GM19023 (cell line): ENCODE measurements around the gene ZNF541.

Experiments used
- ATAC-seq: cut with Tn5 transposase; IDR thresholded peaks from one replicate; pipeline ENCODE4 v1.9.1; 2021; ENCODE audit warnings: mild to moderate bottlenecking, moderate library complexity; ENCODE audit not compliant: unreplicated experiment

Gene ZNF541

DNA sequence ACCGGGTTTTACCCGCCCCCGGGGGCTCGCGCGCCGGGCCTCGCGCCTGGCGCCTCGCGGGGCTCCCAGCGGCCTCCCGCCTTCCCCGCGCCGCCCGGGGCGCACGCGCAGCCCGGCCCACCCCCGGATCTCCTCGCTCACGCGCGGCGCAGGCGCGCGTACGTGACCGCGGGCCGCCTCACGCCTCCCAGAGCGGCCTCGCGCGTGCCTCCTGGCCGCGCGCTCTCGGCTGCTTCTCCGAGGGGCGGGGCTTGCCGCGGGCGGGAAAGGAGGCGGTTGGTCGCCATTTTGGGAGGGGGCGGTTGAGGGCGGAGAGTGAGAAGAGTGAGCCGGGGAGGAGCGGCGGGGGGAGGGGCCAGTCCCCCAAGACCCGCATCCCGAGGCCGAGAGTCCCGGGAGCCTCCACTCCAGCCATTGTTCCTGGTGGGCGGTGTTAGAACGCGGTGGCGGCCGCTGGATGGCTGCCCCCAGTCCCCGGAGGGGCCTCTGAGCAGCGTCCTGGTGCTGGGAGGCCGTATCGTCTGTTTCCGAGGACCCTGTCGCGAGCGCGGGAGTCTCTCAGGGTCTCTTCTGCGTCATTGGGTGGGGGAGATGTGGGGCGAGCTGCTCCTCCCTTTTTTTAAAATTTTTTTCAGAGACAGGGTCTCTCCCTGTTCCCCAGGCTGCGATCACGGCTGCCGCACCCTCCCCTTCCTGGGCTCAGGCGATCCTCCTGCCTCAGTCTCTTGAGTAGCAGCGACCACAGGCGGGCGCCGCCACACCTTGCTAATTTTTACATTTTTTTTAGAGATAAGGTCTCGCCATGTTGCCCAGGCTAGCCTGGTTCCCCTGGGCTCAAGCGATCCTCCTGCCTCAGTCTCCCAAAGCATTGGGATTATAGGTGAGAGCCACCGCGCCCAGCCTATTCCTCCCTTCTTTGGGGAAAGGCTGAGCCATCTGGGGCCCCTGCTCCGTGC, at the start of gene ZNF541:
Gene ZNF541 (minus strand): TSS at position 78 of the 956 bp plus-strand sequence. CDS start 17,292 bp downstream, outside the sequence.
- ATAC-seq = no peak

GRCh38 chr19:47619763-47620162, 46.8 kb upstream of the ZNF541 start:
- ATAC-seq = no peak

- no peak for ATAC-seq
These were observed 45.8 kb upstream of the ZNF541 start for GRCh38 chr19:47618771-47619170.

- ATAC-seq = no peak
These were observed 42.8 kb upstream of the ZNF541 start for GRCh38 chr19:47615714-47616113.

DNA sequence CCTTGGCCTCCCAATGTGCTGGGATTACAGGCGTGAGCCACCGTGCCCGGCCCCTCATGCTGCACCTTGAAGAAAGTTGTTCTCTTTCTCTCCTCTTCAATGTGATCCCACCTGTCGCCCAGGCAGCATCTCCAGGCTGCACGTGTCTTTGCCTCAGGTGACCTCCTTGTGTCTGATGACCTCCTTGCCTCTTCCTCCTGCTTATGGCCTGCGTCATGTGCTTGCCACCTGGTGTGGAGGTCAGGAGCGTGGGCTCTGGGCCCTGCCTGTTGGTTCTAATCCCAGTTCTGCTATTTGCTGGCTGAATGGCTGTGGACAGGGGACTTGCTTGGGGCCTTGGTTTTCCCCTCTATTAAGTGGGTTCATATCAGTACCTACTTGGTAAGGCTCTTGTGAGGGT, 42.3 kb upstream of the ZNF541 start:
- no peak for ATAC-seq

- ATAC-seq = no peak
These were observed 41.6 kb upstream of the ZNF541 start for GRCh38 chr19:47614559-47614958.

- ATAC-seq = no peak
These were observed 41.0 kb upstream of the ZNF541 start for GRCh38 chr19:47614021-47614295.

GRCh38 chr19:47613165-47614020, 40.4 kb upstream of the ZNF541 start:
- no peak for ATAC-seq

DNA sequence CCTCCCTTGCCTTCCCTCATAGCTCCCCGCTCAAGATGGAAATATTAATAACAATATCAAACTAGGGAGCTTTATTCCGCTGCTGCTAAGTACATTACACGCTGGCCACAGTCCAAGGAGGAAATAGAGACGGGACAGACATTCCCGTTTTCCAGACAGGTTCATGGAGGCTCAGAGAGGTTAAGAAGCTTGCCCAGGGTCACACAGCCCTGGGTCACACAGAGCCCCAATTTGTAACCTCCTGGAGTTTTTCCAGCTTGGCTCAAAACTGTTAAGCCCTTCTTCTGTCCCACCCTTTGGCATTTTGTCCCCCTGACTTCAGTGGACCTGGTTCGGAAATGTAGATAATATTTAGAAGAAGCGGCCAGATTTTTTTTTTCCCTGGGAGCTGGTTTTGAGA, 38.0 kb upstream of the ZNF541 start:
- no peak for ATAC-seq

GRCh38 chr19:47609906-47610894, 37.3 kb upstream of the ZNF541 start:
- no peak for ATAC-seq

GRCh38 chr19:47608969-47609905, 36.3 kb upstream of the ZNF541 start, which contains the start of gene BICRA:
Gene BICRA (plus strand): TSS chr19:47609134. CDS start chr19:47673575, 64,441 bp downstream.
- ATAC-seq = peak; percentile 46

- ATAC-seq = peak; percentile 80
These were observed 35.3 kb upstream of the ZNF541 start for GRCh38 chr19:47608074-47608918.

GRCh38 chr19:47607564-47608073, 34.7 kb upstream of the ZNF541 start:
- ATAC-seq = no peak

GRCh38 chr19:47603706-47604565, 31.0 kb upstream of the ZNF541 start:
- ATAC-seq = no peak

DNA sequence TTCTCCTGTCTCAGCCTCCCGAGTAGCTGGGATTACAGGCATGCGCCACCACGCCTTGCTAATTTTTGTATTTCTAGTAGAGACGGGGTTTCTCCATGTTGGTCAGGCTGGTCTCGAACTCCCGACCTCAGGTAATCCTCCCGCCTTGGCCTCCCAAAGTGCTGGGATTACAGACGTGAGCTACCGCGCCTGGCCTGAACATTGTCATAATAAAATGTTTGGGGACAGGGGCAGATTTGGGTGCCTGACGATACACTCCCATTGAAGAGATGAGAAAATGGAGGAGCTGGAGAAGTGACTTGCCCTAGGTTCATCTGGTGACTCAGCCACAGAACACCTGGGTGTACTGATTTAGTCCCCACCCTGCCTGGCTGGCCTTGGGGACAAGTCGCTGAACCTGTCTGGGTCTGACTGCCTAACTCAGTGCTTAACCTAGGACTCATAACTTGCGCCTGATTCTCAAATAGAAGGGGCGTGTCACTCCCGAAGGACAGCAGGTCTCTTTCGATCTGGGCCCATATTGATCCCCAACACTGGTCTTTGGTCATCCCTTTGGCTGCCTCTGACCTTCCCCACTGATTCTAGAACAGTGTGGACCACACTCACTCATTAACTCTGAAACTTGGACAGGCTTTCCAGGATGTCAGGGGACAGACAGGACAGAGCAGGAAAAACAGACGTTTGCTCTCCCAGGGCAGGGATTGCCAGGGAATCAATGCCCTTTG, 28.4 kb upstream of the ZNF541 start:
- ATAC-seq = no peak

DNA sequence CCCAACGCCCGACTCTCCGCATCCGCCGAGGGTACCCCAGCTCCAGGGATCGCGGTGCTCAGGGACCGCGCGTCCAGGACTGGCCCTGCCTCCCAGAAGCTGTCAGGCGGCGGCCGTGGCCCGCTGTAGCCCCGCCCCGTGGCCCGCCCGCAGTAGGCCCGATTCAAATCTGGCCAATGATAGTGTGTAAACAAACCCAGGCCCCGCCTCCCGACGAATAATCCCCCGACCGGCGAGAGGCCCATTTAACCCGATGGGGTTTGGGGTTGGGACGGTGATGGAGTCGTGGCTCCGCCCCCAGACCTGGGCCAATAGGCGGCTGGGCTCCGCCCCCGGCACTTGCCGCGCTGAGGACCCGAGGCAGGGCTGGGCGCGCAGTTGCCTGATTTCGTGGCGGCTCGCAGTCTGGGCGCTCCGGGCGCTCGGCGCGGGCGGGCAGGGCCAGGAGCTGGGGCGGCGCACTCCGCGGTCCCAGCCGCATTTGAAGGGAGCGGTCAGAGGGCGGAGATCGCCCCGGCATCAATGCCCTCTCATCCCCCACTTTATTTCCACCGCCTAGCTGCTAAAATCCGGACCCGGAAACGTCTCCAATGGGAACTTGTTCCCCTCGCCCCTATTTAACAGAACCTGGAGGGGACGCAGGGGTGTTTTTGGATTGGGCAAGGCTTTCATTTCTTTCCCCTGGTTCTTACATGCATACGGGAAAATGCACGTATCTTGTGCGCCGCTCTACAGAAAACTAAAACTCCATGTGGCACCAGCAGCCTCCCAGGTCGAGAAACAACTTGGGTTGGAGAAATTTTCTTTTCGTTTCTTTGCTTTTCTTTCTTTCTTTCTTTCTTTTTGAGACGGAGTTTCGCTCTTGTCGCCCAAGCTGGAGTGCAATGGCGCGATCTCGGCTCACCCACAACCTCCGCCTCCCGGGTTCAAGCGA, 27.6 kb upstream of the ZNF541 start:
- peak; percentile 97 for ATAC-seq
